GM19043 (cell line): ENCODE data around the gene TTBK1.

ENCODE experiments used
- ATAC-seq: cut with Tn5 transposase; IDR thresholded peaks from one replicate; pipeline ENCODE4 v1.9.1; 2021; ENCODE audit warnings: low read depth; ENCODE audit not compliant: unreplicated experiment

The TTBK1 gene

DNA sequence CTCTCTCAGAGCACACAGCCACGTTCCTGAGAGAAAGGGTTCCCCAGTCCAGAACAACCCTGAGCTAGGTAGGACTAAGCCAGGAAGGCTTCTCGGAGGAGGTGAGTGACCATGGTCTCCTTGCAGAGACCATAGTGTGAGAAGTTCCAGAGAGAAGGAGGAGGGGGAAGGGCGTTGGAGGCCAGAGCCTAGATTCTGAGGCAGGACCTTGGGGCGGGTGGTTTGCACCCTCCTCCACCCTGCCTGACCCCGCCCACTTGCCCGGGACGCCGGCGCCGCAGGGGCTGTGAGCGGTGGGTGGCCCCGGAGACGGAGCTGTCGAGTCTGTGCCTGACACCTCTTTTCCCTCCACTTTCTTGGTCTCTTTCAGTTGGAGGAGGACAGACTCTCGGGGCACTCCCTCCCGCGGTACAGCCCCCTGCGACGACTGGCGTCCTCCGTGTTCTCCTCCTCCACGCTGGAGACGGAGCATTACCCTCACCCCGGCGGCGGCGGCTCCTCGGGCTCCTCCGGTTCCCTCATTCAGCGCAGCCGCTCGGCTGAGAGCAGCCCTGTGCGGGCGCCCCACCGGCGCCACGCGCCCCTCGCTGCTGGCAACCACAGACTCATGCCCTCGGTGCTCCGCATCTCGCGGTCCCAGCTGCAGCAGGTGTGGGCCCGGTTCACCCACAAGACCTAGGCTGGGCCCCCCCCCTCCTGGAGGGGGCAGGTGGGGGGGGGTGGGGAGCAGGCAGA lies 26.2 kb downstream of the TTBK1 start:
- no peak for ATAC-seq

DNA sequence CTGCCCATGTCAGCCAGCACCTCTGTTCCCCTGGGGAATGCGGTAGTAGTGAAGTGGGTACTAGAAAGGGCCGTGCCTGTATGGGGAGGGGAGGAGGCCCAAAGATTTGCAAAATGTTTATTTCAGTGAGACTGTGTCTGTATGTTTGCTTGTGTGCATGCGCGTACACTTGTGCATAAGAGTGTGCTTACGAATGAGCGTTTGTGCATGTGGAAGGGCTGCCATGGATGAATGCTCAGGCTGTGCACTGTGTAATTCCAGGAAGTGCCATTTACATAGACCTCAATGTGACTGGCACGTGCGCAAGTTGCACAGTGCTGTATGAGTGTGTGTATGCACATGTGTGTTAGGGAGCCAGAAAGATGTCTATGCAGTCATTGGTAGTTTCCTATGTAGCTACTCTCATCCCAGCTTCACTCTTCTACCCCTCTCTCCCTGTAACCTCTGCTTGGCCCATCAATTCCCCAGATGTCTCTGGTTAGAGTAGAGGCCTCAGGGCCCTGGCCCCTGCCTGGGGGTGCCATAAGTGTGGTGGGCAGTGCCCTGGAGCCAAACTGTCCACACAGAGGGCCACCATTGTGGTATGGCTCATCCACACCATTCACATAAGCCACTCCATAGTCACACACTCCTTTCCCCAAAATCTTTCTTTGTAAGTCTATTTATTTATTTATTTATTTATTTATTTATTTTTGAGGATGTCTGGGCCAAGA lies 28.0 kb downstream of the TTBK1 start:
- no peak for ATAC-seq

DNA sequence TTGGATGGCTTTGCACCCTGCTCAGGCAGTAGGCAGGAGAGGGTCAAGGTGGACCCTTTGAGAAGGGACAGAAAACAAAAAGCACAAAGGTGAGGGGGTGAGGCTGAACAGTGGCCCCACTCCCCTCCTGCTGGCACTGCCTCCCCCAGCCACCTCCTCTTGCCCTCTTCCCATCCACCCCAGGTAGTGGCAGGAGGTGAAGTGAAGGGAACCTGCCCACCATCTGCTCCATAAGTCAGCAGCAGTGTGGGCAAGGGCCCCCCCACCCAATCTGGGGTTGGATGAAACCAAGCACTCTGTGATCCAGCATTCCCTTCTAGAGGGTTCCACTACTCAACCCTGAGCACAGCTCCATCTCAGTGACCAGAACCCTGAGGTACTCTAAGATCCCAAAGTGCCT lies 28.7 kb downstream of the TTBK1 start:
- ATAC-seq, result no peak

DNA sequence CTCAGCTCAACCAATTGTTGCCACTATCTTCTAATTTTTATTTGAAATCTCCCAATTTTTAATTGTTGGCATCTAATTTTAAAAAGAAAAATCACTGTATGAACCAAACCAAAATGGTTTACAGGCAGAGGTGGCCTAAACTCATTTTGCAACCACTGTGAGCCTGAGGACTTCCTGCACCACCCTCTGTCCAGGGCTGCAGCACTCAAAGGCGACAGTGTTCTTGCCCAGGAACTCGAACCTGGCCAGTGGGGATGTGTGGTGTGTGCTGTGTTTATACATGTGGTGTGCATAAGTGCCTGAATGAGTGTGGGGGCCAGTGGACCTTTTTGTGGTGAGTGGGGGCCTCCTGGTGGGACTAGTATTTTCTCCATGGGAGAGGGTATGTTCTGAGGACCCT lies 30.4 kb downstream of the TTBK1 start:
- ATAC-seq, result no peak

DNA sequence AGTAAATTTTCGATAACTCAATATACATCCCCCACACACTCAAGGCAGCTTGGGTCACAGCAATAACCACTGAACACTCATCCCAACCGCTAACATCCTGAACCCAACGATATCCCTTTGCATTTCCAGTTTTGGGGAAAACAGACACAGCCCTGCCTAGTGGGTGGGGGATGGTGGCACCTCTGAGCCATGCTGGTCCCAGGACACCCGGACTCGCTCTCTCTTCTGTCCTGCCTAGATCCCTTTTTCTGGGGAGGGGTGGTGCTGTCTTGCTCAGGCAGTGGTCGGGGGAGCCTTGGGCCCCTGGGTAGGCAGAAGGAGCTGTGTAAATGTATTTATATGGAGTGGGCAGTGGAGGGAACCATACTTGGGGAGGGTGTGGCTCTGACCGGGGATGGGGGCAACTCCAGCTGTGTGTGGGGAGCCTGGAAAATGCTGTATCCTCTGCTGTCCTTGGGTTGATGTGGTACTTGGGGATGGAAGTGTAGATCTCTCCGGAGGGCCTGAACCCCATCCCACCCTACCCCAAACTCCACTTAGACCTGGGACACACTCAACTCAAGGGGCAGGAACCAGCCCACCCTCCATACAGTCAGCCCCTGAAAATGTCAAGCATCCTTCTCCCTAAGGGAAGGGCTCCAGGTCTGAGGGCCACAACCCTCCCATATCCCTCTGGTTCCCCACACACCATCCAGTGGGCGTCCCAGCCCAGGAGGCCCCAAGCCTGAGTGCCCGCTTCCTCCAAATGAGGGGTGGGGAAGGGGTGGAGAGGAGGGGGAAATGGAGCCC lies 31.0 kb downstream of the TTBK1 start:
- ATAC-seq, result no peak

DNA sequence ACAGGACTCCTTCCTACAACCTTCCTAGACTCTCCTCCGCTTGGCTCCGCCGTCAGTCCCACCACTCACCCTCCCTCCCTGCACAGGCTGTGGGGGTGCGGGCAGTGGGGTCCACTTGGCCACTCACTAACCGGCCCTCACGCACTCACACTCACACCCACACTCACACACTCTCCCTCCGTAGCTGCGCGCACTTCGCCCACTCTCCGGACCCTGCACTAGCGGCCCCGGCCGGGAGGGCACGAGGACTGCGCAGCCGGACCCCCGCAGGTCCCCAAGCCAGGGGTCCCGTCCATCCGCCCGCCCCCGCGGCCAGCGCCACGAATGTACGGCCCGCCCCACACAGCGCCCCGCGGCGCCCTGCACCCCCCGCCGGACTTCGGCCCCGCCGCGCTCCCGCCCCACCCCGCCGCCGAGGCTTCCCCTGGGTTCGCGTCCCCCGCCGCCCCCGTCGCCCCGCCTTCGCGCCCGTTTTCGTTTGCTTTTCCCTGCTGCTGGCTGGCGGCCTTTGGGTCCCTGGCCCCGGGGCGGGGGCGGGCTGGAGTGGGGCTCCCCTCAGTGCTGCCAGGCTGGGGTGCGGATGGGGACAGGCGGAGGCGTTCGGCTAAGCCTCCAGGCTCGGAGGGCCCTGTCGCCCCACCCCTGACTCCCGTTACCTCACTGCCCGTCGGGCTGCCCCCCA lies 31.8 kb downstream of the TTBK1 start:
- ATAC-seq, result no peak

DNA sequence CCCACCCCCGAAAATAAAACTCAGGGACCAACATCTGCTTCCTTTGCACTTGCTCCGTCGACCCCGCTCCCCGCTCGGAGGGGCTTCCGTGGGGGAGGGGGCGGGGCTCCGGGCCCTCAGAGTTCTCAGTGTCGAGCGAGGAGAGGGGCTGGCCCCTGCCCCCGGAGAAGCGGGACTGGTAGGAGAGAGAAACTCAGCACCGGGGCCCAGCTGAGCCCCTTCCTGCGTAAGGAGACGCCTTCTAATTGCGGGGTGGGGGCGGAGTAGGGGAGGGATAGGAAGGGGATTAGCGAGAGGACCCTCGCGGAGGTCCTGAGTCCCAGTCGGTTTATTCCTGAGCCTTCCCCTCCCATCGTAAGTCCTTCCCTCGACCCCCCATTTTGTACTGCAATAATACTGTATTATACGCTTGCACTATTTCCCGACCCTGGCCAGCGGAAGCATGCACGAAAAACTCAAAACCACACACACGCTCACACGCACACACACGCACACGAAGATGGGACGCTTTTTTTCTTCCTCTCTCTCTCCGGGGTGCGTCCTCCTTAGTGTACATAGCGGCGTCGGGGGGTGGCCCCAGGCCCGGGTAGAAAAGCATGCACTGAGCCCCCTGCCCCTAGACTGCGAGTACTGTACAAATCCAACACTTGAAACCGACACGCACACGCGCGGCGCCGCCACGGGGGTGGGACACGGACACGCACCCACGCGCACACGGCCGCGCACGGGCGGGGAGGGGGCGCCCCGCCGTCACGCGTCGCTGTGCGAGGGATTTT lies 32.7 kb downstream of the TTBK1 start:
- ATAC-seq, result no peak

DNA sequence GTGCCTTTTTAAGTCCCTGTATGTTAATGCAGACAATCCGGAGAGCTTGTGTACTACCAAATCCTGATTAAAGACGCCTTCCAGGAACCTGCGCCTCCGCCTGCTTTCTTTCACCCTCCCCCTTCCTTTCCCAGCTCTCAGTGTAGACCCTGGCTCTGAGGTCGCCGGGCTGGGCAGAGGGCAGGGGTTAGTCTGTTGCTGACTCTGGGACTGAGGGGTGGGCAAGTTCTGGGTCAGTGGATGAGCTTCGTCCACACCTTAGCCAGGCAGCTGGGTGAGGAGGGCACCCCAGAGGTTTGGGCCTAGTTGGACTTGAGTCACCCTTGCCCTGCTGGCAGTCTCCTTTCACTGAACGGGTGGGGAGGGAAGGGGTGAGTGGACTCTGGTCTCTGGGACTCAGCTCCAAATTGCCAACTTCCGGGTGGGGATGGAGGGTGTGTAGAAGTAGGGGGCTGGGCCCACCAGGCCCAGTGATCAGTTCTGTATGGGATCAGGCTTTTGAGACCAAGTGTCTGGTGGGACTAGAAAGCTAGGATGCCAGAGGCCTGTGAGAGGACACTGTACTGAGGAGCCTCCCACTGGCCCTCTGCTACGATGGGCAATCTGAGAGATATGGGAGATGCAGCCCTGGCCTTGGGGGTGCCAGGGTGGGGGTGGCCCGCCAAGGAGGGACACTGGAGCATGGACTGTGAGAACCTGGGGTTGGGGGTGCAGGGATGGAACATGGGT lies 33.5 kb downstream of the TTBK1 start:
- no peak for ATAC-seq

DNA sequence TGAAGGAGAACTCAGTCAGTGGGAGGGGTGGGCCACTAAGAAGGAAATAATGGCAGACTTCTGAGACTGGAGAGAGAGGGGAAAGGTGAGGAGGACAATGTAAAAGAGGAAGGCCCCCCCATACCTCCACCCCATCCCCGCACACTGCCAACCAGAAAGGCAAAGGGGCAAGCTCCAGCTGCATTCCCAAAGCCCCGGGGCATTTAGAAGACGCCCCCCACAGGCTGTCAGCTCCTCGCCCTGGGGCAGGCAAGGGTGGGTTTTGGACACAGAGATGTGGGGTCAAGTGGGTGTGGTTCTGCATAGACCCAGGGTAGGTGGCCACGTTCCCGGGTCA lies 34.0 kb downstream of the TTBK1 start:
- no peak for ATAC-seq

DNA sequence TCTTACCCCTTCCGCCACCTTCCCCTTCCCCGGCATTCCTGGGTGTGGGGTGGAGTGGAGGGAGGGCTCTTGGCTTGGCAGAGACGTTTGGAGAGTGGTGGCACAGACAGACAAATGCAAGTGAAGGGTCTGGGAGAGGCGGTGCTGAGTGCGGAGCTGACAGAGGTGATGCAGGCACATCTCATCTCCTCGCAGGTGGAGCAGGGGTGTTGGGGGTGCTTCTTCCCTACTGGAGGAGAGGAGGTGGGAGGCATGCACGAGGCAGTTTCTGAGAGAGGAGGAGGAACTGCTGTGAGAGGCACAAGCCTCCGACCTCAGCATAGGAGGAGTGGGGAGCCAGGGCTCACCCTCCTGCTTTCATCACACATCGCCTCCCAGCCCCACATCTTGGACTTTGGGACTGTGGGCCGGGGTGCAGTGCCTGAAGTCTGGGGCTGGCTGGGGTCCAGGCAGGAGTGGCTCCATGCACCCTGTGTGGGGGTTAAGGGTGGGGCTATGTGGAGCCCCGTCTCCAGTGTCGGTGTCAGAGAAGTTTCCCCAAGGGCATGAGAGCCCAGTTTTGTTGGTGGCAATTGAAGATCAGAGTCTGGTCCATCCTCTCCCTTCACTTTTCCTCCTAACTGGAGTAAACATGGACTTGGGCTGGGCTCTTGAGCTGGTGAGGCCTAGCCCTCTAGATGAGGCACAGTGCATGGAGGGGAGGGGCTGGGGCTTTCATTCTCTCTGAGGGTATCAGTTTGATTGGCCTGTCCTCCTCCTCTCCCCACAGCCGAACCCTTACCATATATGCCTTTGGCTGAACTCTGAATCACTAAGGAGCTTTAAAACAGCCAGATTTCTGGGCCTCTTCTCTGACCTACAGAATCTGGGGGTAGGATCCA lies 34.6 kb downstream of the TTBK1 start:
- ATAC-seq, result no peak

DNA sequence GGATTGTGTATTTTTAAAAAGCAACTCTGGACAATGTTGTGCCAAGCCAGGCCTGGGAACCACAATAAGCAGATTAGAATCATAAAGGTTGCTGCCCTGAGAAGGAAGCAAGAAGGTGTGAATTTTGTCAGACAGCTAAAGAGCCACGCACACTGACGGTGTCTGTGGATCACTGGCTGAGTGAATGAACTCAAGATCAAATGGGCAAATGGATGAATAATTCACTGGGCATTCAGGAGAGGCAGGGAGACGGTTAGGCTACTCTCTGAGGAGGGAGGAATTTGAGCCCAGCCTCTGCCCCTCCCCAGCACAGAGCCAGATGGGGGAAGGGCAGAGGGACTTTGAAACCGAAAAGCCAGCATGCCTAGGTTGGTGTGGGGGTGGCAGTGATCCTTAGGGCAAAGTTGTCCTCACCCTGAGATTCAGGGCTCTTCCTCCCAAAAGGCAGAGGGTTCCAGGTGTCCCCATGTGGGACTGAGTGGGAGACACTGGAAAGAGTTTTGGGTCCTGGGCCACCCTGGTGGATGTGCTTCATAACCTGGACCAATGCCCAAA lies 35.3 kb downstream of the TTBK1 start:
- no peak for ATAC-seq

DNA sequence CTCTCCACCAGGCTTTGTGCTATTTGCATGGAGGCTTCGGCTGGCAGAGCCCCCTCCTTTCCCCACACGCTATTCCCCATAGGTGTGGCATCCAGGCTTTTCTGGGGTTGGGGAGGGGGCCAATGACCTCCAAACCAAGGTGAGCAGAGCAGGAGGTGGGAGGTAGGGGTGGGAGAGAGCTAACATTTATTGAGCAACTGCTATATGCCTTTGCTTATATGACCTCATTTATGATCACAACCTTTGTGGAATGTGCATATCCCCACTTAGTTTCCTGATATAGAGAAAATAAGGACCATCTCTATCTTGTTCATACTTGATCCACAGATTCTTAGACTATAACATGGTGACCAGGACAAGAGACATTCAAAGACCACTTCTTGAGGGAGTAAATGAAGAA lies 37.0 kb downstream of the TTBK1 start:
- no peak for ATAC-seq

DNA sequence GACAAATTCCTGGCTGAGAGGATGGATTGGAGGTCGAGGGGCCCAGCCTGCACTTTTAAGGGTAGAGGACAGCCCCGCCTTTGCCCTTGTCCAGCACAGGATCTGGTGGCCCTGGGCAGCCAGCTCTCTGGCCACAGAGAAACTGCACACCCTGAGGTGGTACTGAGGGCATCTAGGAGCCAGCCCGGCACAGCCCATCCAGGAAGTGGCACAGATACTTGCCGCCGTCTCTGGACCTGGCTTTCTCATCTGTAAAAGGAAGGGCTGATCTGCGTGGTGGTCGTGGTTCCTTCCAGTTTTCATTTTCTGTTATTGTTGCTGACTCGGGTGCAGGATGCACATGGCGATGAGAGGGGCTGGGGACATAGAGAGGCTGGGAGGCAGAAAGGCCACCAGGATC lies 38.8 kb downstream of the TTBK1 start:
- ATAC-seq, result no peak

DNA sequence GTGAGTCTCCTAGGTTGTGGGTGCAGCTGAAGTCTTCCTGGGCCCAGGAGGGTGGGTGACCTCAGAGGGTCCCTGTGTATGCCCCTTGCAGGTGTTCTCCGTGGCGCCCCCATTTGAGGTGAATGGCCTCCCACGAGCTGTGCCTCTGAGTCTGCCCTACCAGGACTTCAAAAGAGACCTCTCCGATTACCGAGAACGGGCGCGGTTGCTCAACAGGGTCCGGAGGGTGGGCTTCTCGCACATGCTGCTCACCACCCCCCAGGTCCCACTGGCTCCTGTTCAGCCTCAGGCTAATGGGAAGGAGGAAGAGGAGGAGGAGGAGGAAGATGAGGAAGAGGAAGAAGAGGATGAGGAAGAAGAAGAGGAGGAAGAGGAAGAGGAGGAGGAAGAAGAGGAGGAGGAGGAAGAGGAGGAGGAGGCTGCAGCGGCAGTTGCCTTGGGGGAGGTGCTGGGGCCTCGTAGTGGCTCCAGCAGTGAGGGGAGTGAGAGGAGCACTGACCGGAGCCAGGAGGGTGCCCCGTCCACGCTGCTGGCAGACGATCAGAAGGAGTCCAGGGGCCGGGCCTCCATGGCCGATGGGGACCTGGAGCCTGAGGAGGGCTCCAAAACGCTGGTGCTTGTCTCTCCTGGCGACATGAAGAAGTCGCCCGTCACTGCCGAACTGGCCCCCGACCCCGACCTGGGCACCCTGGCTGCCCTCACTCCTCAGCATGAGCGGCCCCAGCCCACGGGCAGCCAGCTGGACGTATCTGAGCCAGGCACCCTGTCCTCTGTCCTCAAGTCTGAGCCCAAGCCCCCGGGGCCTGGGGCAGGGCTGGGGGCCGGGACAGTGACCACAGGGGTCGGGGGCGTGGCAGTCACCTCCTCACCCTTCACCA lies 39.6 kb downstream of the TTBK1 start:
- ATAC-seq, result no peak

DNA sequence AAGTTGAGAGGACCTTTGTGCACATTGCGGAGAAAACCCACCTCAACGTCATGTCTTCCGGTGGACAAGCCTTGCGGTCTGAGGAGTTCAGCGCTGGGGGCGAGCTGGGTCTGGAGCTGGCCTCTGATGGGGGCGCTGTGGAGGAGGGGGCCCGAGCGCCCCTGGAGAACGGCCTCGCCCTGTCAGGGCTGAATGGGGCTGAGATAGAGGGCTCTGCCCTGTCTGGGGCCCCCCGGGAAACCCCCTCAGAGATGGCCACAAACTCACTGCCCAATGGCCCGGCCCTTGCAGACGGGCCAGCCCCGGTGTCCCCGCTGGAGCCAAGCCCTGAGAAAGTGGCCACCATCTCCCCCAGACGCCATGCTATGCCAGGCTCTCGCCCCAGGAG lies 40.2 kb downstream of the TTBK1 start:
- no peak for ATAC-seq

DNA sequence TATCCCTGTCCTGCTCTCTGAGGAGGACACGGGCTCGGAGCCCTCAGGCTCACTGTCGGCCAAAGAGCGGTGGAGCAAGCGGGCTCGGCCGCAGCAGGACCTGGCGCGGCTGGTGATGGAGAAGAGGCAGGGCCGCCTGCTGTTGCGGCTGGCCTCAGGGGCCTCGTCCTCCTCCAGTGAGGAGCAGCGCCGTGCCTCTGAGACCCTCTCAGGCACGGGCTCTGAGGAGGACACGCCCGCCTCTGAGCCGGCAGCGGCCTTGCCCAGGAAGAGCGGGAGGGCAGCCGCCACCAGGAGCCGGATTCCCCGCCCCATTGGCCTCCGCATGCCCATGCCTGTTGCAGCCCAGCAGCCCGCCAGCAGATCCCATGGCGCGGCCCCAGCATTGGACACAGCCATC lies 40.6 kb downstream of the TTBK1 start:
- ATAC-seq, result no peak

DNA sequence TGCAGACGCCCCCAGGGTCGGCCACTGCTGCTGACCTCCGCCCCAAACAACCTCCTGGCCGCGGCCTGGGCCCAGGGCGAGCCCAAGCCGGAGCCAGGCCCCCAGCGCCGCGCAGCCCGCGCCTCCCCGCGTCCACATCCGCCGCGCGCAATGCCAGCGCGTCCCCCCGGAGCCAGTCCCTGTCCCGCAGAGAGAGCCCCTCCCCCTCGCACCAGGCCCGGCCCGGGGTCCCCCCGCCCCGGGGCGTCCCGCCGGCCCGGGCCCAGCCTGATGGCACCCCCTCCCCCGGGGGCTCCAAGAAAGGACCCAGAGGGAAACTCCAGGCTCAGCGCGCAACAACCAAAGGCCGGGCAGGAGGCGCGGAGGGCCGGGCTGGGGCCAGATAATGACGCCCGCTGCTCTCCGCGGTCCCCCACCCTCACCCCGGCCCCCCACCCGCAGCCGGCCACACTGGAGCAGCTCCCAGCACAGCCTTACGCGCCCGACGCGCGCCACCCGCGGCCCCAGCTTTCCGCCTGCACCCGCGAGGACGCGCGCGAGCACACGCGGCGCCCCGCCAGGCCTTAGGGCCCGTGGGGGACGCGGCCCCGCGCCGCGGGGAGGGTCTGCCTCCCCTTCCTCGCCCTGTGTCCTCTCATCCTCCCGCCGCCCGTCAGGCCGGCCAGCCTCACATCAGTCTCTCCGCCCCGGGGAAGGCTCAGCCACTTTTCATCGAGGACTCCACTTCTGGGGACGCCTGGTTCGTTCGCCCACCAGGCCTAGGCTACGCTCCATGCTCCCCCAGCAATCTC lies 41.9 kb downstream of the TTBK1 start:
- no peak for ATAC-seq
